ENCODE results near the gene PCDHGA11. TPM values are rescaled to one million over a fixed set of nuclear protein-coding genes. Genes with fewer than 3 reads are reported as not detected.
"Not testable (repeated sequence)": the region's sequence is repeated elsewhere in the genome, so short reads cannot be mapped to it uniquely, and the experiment has no call there.

PCDHGA11 gene
- total RNA-seq, 4 donors from 2014 or later = 1.1 to 4.2 (median 3.5) TPM

DNA sequence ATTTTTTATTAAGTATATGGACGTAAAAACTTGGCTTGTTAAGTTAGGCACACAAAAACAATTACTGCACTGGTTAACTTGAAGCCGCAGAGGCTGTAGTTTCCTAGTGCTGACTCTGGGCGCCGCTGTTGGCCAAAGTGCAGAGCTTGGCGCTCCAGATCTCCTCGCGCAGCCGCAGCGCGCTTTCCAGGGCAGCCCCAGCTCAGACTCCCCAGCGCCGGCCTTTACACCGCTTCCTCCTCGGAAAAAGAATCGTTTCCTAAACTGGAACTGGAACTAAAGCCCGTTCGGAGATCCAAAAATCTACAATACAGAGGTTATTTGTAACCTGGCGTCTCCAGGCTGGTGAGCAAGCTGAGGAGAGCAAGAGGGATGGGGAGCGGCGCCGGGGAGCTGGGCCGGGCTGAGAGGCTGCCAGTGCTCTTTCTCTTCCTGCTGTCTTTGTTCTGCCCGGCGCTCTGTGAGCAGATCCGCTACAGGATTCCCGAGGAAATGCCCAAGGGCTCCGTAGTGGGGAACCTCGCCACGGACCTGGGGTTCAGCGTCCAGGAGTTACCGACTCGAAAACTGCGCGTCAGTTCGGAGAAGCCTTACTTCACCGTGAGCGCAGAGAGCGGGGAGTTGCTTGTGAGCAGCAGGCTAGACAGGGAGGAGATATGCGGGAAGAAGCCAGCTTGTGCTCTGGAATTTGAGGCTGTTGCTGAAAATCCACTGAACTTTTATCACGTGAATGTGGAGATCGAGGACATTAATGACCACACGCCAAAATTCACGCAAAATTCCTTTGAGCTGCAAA lies 22.9 kb upstream of the PCDHGA11 start, which contains the start of gene PCDHGB5:
TSS of gene PCDHGB5 (plus strand) at position 192 of the 796 bp plus-strand sequence. CDS start at position 373, 181 bp downstream.
- intact Hi-C loops (cut with DNase I); H3K27ac ChIP-seq; H3K4me1 ChIP-seq; DNase-seq; H3K36me3 ChIP-seq: not testable (repeated sequence)
- Histone ChIP-seq H3K9me3 (peaks cover 21 to 94% (median 85%) of the 10 kb centered on the region in 3 donors), H3K27me3 (peaks cover 0 to 45% (median 0%) of the 10 kb centered on the region in 4 donors), H3K4me3 (peak within 1 kb of the TSS in 3 of 4 donors; percentile 31 to 49 (median 35))
- 4 to 9% methylated on average over 19 to 23 of the region's 43 CpGs for WGBS, 2 donors
- TF ChIP-seq, protein P1, sequence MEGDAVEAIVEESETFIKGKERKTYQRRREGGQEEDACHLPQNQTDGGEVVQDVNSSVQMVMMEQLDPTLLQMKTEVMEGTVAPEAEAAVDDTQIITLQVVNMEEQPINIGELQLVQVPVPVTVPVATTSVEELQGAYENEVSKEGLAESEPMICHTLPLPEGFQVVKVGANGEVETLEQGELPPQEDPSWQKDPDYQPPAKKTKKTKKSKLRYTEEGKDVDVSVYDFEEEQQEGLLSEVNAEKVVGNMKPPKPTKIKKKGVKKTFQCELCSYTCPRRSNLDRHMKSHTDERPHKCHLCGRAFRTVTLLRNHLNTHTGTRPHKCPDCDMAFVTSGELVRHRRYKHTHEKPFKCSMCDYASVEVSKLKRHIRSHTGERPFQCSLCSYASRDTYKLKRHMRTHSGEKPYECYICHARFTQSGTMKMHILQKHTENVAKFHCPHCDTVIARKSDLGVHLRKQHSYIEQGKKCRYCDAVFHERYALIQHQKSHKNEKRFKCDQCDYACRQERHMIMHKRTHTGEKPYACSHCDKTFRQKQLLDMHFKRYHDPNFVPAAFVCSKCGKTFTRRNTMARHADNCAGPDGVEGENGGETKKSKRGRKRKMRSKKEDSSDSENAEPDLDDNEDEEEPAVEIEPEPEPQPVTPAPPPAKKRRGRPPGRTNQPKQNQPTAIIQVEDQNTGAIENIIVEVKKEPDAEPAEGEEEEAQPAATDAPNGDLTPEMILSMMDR (IDR thresholded peaks at IDR 0.05) = peak in 5 of 6 experiments; percentile 24 to 55 (median 42)

DNA sequence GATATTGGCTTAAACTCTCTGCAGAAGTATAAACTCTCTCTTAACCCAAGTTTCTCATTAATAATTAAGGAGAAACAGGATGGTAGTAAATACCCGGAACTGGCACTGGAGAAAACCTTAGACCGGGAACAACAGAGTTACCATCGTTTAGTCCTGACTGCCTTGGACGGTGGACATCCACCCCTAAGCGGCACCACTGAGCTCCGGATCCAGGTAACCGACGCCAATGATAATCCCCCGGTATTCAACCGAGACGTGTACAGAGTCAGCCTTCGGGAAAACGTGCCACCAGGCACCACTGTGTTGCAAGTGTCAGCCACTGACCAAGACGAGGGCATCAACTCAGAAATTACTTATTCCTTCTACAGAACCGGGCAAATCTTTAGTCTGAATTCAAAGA lies 22.2 kb upstream of the PCDHGA11 start:
- H3K4me3 ChIP-seq = peak overlapping the region in 1 of 4 donors; percentile 3
- intact Hi-C loops (cut with DNase I) = no loop called here
- DNase-seq = no peak
- peaks cover 0 to 3% (median 0%) of the 10 kb centered on the region in 3 donors for H3K4me1 ChIP-seq
- H3K27ac ChIP-seq = no peak overlapping the region
- no peaks in the 10 kb centered on the region for H3K36me3 ChIP-seq
- peaks cover 17 to 94% (median 85%) of the 10 kb centered on the region in 3 donors for H3K9me3 ChIP-seq
- 39 to 40% methylated on average over 8 to 15 of the region's 15 CpGs for WGBS, 2 donors
- TF ChIP-seq, protein P1 (IDR thresholded peaks at IDR 0.05) = no peak
- no peak for TF ChIP-seq POLR2A (IDR thresholded peaks at IDR 0.05)
- H3K27me3 ChIP-seq = peaks cover 0 to 44% (median 0%) of the 10 kb centered on the region in 4 donors

DNA sequence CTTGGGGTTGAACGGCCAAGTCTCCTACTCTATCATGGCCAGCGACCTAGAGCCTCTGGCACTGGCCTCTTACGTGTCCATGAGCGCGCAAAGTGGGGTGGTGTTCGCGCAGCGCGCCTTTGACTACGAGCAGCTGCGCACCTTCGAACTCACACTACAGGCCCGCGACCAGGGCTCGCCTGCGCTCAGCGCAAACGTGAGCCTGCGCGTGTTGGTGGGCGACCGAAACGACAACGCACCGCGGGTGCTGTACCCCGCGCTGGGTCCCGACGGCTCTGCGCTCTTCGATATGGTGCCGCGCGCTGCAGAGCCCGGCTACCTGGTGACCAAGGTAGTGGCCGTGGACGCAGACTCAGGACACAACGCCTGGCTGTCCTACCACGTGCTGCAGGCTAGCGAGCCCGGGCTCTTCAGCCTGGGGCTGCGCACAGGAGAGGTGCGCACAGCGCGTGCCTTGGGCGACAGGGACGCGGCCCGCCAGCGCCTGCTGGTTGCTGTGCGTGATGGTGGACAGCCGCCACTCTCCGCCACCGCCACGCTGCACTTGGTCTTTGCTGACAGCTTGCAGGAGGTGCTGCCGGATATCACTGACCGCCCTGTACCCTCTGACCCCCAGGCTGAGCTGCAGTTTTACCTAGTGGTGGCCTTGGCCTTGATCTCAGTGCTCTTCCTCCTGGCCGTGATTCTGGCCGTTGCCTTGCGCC lies 21.1 kb upstream of the PCDHGA11 start:
- 31 to 75% methylated on average over 6 to 20 of the region's 61 CpGs for WGBS, 2 donors
- TF ChIP-seq, protein P1 (IDR thresholded peaks at IDR 0.05) = no peak
- TF ChIP-seq POLR2A (IDR thresholded peaks at IDR 0.05) = no peak

DNA sequence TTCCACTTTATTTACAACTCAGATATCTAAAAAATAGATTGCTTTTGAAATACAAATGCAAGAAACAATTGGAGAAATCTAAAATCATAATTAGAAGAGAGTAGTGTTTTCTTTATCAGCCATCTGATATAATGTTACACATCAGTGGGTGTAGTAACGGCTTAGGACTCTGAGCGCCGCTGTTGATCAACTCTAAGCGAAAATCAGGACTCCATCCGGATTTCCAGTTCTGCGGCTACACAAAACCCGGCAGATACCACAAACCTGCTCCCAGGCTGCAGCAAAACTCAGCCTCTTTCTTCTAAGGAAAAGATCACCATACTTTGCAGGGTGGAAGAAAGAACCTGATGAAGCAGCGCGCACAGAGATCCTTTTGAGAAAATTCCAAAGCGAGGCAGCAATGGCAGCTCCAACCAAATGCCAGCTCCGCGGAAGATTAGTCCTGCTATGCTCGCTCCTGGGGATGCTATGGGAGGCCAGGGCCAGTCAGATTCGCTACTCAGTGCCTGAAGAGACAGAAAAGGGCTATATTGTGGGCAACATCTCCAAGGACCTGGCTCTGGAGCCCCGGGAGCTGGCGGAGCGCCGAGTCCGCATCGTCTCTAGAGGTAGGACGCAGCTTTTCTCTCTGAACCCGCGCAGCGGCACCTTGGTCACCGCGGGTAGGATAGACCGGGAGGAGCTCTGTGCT lies 18.2 kb upstream of the PCDHGA11 start, which contains the start of gene PCDHGA9:
TSS of gene PCDHGA9 (plus strand) at position 226 of the 691 bp plus-strand sequence. CDS start at position 401, 175 bp downstream.
- WGBS, 2 donors = 16 to 35% methylated on average over 7 to 20 of the region's 27 CpGs
- TF ChIP-seq POLR2A (IDR thresholded peaks at IDR 0.05) = no peak
- TF ChIP-seq, protein P1 (IDR thresholded peaks at IDR 0.05) = peak in 5 of 6 experiments; percentile 12 to 48 (median 19)
- Histone ChIP-seq H3K27me3 (peaks cover 0 to 39% (median 0%) of the 10 kb centered on the region in 4 donors), H3K4me3 (peak within 1 kb of the TSS in 3 of 4 donors; percentile 13 to 53 (median 35)), H3K27ac (no peak within 1 kb of the TSS), H3K9me3 (peaks cover 15 to 94% (median 85%) of the 10 kb centered on the region in 3 donors), H3K36me3 (no peaks in the 10 kb centered on the region), H3K4me1 (peaks cover 0 to 3% (median 0%) of the 10 kb centered on the region in 3 donors)
- DNase-seq = no peak
- intact Hi-C loops (cut with DNase I) = no loop called here

More for the DNA sequence above, 21.1 kb upstream of the PCDHGA11 start:
- no peak overlapping the region for H3K27ac ChIP-seq
- H3K4me1 ChIP-seq = peaks cover 0 to 3% (median 0%) of the 10 kb centered on the region in 3 donors
- DNase-seq = no peak
- H3K27me3 ChIP-seq = peaks cover 0 to 40% (median 0%) of the 10 kb centered on the region in 4 donors
- intact Hi-C loops (cut with DNase I) = no loop called here
- peak overlapping the region in 1 of 4 donors; percentile 35 for H3K4me3 ChIP-seq
- no peaks in the 10 kb centered on the region for H3K36me3 ChIP-seq
- H3K9me3 ChIP-seq = peaks cover 15 to 94% (median 87%) of the 10 kb centered on the region in 3 donors
